Measurements from ENCODE around the gene CST9. TPM values are rescaled to one million over a fixed set of nuclear protein-coding genes. Genes with fewer than 3 reads are reported as not detected.

Gene CST9
- total and polyA plus RNA-seq, 2 of the 13 experiments (the other 11 are each of a cell fraction or from before 2014, with no cell fraction given), result 0.07 TPM; not detected in 1

- TF ChIP-seq RARG (CRISPR knock-in tag; IDR thresholded peaks at IDR 0.05; ENCODE audit: low read depth) (no peak), DNMT1 (CRISPR knock-in tag; IDR thresholded peaks at IDR 0.05) (0 out of 2 replicates have a peak, but pooled peaks have one; percentile 41), SNAPC2 (CRISPR knock-in tag; IDR thresholded peaks at IDR 0.05) (no peak), ZMAT3 (CRISPR knock-in tag; conservative IDR thresholded peaks at IDR 0.05) (no peak), HNRNPUL1 (IDR thresholded peaks at IDR 0.05; ENCODE audit: low read depth, low read length) (no peak), MTF1 (CRISPR knock-in tag; IDR thresholded peaks at IDR 0.05) (no peak), ZNF780A (CRISPR knock-in tag; IDR thresholded peaks at IDR 0.05) (no peak), SUZ12 (IDR thresholded peaks at IDR 0.05; ENCODE audit: low read depth, low read length) (no peak), MAFK (conservative IDR thresholded peaks at IDR 0.05 in 1 of 2, IDR thresholded peaks at IDR 0.05 in 1 of 2; ENCODE audit: low read length in 2 of 2) (no peak), RBM22 (optimal IDR thresholded peaks at IDR 0.05; ENCODE audit: low read length) (peak; percentile 96), MAX (IDR thresholded peaks at IDR 0.05) (peak; percentile 91), POLR2A (IDR thresholded peaks at IDR 0.05; ENCODE audit: insufficient read depth in 1 of 2, low read depth in 2 of 2, low read length in 2 of 2) (peak; percentile 39 to 51)
- TF ChIP-seq, protein P1, sequence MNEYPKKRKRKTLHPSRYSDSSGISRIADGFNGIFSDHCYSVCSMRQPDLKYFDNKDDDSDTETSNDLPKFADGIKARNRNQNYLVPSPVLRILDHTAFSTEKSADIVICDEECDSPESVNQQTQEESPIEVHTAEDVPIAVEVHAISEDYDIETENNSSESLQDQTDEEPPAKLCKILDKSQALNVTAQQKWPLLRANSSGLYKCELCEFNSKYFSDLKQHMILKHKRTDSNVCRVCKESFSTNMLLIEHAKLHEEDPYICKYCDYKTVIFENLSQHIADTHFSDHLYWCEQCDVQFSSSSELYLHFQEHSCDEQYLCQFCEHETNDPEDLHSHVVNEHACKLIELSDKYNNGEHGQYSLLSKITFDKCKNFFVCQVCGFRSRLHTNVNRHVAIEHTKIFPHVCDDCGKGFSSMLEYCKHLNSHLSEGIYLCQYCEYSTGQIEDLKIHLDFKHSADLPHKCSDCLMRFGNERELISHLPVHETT (CRISPR knock-in tag; conservative IDR thresholded peaks at IDR 0.05), result no peak
- TF ChIP-seq, protein P2, sequence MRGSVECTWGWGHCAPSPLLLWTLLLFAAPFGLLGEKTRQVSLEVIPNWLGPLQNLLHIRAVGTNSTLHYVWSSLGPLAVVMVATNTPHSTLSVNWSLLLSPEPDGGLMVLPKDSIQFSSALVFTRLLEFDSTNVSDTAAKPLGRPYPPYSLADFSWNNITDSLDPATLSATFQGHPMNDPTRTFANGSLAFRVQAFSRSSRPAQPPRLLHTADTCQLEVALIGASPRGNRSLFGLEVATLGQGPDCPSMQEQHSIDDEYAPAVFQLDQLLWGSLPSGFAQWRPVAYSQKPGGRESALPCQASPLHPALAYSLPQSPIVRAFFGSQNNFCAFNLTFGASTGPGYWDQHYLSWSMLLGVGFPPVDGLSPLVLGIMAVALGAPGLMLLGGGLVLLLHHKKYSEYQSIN (CRISPR knock-in tag; IDR thresholded peaks at IDR 0.05; ENCODE audit: borderline replicate concordance), result no peak
- TF ChIP-seq, protein P3, sequence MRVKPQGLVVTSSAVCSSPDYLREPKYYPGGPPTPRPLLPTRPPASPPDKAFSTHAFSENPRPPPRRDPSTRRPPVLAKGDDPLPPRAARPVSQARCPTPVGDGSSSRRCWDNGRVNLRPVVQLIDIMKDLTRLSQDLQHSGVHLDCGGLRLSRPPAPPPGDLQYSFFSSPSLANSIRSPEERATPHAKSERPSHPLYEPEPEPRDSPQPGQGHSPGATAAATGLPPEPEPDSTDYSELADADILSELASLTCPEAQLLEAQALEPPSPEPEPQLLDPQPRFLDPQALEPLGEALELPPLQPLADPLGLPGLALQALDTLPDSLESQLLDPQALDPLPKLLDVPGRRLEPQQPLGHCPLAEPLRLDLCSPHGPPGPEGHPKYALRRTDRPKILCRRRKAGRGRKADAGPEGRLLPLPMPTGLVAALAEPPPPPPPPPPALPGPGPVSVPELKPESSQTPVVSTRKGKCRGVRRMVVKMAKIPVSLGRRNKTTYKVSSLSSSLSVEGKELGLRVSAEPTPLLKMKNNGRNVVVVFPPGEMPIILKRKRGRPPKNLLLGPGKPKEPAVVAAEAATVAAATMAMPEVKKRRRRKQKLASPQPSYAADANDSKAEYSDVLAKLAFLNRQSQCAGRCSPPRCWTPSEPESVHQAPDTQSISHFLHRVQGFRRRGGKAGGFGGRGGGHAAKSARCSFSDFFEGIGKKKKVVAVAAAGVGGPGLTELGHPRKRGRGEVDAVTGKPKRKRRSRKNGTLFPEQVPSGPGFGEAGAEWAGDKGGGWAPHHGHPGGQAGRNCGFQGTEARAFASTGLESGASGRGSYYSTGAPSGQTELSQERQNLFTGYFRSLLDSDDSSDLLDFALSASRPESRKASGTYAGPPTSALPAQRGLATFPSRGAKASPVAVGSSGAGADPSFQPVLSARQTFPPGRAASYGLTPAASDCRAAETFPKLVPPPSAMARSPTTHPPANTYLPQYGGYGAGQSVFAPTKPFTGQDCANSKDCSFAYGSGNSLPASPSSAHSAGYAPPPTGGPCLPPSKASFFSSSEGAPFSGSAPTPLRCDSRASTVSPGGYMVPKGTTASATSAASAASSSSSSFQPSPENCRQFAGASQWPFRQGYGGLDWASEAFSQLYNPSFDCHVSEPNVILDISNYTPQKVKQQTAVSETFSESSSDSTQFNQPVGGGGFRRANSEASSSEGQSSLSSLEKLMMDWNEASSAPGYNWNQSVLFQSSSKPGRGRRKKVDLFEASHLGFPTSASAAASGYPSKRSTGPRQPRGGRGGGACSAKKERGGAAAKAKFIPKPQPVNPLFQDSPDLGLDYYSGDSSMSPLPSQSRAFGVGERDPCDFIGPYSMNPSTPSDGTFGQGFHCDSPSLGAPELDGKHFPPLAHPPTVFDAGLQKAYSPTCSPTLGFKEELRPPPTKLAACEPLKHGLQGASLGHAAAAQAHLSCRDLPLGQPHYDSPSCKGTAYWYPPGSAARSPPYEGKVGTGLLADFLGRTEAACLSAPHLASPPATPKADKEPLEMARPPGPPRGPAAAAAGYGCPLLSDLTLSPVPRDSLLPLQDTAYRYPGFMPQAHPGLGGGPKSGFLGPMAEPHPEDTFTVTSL (CRISPR knock-in tag; IDR thresholded peaks at IDR 0.05; ENCODE audit: borderline replicate concordance), result peak; percentile 57; the same call in 1 of the 2 replicates
- TF ChIP-seq, protein P4, sequence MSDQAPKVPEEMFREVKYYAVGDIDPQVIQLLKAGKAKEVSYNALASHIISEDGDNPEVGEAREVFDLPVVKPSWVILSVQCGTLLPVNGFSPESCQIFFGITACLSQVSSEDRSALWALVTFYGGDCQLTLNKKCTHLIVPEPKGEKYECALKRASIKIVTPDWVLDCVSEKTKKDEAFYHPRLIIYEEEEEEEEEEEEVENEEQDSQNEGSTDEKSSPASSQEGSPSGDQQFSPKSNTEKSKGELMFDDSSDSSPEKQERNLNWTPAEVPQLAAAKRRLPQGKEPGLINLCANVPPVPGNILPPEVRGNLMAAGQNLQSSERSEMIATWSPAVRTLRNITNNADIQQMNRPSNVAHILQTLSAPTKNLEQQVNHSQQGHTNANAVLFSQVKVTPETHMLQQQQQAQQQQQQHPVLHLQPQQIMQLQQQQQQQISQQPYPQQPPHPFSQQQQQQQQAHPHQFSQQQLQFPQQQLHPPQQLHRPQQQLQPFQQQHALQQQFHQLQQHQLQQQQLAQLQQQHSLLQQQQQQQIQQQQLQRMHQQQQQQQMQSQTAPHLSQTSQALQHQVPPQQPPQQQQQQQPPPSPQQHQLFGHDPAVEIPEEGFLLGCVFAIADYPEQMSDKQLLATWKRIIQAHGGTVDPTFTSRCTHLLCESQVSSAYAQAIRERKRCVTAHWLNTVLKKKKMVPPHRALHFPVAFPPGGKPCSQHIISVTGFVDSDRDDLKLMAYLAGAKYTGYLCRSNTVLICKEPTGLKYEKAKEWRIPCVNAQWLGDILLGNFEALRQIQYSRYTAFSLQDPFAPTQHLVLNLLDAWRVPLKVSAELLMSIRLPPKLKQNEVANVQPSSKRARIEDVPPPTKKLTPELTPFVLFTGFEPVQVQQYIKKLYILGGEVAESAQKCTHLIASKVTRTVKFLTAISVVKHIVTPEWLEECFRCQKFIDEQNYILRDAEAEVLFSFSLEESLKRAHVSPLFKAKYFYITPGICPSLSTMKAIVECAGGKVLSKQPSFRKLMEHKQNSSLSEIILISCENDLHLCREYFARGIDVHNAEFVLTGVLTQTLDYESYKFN (CRISPR knock-in tag; conservative IDR thresholded peaks at IDR 0.05), result no peak; the same call in 1 of the 2 replicates
Observed at GRCh38 chr20:23629542-23630391, 24.1 kb upstream of the CST9 start (continued).

Measured in HepG2 (cell line).